ENCODE data around the gene ARHGEF19. TPM values are rescaled to one million over a fixed set of nuclear protein-coding genes. Genes with fewer than 3 reads are reported as not detected.

The ARHGEF19 gene
- total and polyA plus RNA-seq, 9 of the 15 experiments (the other 6 are each of a cell fraction or from before 2014, with no cell fraction given): 0.73 to 21.0 (median 5.2) TPM

DNA sequence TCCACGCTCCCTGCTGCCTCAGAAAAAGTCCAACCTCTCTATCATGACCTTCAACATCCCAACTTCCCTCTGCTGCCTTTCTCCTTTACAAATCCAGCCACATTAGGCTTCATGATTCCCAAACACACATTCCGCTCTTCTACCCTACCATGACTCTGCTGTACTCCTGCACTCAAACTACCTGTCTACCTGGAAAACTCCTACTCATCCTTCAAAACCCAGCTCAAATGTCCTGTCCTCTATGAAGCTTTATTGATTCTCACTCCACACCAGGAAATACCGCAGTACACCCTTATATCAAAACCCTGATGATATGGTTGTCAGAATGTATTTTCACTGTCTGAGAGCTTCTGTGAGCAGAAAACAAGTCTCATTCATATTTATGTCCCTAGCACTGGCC lies 8.9 kb downstream of the ARHGEF19 start (continued):
- TF ChIP-seq RBM34 (IDR thresholded peaks at IDR 0.05; ENCODE audit: borderline replicate concordance, insufficient read depth, low read length) (no peak), HIVEP1 (CRISPR knock-in tag; IDR thresholded peaks at IDR 0.05) (no peak), NR2C1 (IDR thresholded peaks at IDR 0.05) (no peak), NR2C1 (tag; IDR thresholded peaks at IDR 0.05) (no peak), GTF2F1 (IDR thresholded peaks at IDR 0.05; ENCODE audit: low read depth, low read length) (no peak), EWSR1 (IDR thresholded peaks at IDR 0.05; ENCODE audit: borderline replicate concordance, low read depth, partially characterized antibody) (no peak), PRDM10 (IDR thresholded peaks at IDR 0.05; ENCODE audit: partially characterized antibody) (no peak), CBX1 (IDR thresholded peaks at IDR 0.05; ENCODE audit: low read depth) (no peak), ZNF764 (CRISPR knock-in tag; IDR thresholded peaks at IDR 0.05; ENCODE audit: low read depth) (no peak)

Data from K562 (cell line).